HG03103 (cell line): ENCODE measurements around the gene JOSD1.

Source experiments
- ATAC-seq: cut with Tn5 transposase; IDR thresholded peaks from one replicate; pipeline ENCODE4 v1.9.1; 2021; ENCODE audit warnings: low read depth; ENCODE audit not compliant: unreplicated experiment

The JOSD1 gene

GRCh38 chr22:38733724-38734381 lies 33.1 kb upstream of the JOSD1 start:
- no peak for ATAC-seq

- ATAC-seq = no peak
Observed at GRCh38 chr22:38733329-38733723, 32.6 kb upstream of the JOSD1 start.

- no peak for ATAC-seq
Observed at GRCh38 chr22:38732251-38732815, 31.6 kb upstream of the JOSD1 start.

DNA sequence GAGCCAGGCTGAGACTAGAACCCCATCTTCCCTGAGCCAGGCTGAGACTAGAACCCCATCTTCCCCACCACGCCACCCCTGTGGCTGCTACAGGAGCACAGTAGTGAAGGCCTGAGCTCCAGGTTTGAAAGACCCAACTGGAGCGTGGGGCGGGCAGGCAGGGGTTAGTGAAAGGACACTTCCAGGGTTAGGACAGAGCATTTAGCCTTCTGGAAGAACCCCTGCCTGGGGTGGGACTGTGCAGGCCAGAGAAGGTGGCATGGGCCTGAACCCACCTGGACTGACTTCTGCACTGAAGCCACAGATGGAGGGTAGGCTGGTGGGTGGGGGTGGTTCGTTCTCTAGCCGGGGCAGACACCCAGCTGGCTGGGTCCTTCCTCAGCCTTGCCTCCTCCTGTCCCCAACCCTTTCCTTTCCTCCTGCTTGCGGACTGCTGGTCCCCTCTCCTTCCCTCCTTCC lies 31.0 kb upstream of the JOSD1 start:
- ATAC-seq = no peak

GRCh38 chr22:38730411-38730871 lies 29.7 kb upstream of the JOSD1 start:
- no peak for ATAC-seq

DNA sequence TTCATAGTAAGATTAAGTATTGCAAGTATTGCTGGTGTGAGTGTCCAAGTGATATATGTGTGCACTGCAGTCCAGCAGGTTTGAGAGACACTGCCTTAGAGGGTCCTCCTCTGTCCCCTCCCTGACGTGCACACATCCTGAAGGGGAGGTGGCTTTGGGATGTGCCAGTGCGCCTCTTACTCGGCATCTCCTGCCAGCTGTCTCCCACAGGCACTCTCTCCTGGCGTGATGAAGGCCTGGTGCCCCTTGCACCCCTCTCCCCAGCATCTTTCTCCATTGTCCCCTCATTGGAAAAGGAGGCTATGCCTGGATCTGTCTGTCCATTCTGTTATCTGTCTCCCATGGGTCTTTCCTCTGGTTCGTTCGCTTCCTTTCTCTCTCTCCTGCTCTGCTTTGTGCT lies 29.2 kb upstream of the JOSD1 start:
- ATAC-seq = no peak

- no peak for ATAC-seq
Observed at GRCh38 chr22:38728871-38729796, 28.4 kb upstream of the JOSD1 start.

DNA sequence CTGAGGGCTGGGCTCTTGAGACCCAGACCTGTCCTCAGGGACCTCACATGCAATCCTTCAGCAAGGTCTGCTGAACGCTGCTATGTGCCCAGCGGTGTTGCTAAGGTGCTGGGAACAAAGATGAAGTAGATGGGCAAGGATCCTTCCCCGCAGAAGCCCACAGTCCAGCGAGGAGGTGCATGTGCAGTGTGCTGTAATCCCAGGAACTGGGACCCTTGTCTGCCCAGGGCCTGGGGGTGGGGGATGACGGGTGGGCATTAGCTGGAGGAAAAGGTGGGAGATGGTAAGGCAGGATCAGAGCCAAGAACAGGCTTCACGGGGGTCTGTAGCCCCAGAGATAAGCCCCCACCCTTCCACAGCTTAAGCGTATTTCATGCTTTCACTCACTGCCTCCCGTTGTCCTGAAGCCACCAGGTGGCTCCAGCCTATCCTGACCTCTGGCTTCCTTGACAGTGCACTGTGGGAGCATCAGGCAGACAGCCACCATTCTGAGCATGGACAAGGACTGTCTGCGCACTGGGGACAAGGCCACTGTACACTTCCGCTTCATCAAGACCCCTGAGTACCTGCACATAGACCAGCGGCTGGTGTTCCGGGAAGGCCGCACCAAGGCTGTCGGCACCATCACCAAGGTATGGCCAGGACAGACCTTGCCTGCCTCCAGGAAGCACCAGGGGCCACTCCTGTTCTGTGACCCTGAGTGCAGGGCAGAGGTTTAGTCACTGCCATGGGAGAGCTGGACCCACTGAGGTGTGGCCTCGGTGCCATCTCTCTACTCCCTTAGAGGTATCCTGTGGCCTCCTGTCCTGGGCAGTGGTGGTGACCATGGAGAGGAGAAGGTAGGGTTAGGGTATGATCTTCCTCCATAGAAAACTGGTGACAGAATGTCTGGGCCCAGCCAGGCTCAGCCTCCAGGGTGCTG lies 27.0 kb upstream of the JOSD1 start:
- no peak for ATAC-seq

GRCh38 chr22:38727123-38727522 lies 26.4 kb upstream of the JOSD1 start:
- ATAC-seq = no peak

DNA sequence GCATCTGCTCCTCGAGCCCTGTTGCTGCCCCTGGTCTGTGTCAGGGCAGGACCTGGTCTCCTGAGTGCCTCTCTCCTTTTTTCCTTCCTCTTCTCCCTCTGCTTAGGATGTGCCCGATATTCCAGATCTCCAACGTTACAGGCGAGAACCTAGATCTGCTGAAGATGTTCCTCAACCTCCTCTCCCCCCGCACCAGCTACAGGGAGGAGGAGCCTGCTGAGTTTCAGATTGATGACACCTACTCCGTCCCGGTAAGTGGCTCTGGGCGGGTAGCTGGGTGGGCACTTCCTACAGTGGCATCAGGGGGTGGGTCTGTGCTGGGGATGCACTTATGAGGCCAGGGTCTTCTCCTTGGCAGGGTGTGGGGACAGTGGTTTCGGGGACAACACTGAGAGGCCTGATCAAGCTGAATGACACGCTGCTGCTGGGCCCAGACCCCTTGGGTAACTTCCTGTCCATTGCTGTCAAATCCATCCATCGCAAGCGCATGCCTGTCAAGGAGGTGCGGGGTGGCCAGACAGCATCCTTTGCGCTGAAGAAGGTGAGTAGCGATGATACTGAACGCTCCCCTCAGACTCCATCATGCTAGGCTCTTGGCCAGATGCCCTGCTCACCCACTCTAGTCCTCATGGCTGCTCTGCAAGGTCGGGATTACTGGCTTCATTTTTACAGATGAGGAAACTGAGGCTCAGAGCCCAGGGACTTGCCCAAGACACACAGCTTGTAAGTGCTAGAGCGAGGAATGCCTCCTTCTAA lies 25.3 kb upstream of the JOSD1 start:
- ATAC-seq = no peak

DNA sequence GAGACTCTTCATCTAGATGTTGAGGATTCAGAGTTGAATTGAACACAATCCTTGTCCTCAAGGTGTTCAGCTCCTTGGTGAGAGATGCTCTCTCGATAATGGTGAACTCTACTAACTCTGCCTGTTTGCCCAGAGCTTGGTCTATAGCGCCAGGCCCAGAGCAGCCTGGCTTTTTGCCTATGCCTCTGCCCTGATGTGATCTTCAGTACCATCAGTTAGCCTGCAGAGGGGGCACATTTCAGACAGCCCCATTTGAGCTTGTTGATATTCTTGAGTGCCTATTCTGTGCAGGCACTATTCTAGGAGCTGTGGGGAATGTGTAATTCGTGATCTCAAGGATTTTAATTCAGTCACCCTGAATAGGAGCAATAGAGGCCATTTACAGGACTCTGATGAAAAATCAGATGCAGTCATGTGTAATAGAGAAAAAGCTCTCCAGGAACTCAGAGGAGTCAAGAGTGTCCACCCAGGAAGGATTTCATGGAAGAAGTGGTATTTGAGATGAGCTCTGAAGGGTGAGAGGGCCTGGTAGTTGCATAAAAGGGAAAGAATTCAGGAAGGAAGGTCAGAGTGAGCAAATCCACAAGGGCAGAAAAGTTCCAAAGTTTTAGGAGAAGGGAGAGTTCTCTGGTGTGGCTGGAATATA lies 24.3 kb upstream of the JOSD1 start:
- no peak for ATAC-seq

DNA sequence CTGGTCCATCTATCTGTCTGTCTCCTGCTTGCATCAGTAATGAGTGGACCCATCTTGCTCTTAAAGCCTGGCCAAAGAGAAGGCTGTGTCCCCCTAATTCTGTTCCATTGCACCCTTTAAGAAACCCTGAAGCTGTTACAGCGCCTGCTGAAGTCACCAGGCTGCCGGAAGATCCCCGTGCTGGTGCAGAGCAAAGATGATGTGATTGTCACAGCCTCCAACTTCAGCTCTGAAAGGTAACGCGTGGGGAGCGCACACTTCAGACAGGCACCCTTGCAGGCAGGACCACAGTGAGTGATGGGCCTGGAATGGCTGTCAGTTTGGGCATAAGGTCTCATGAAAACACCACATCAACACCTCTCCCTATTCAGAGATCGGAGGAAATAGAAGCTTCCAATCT lies 23.4 kb upstream of the JOSD1 start:
- no peak for ATAC-seq

GRCh38 chr22:38721551-38721950 lies 20.8 kb upstream of the JOSD1 start:
- ATAC-seq = no peak

GRCh38 chr22:38720350-38720749 lies 19.6 kb upstream of the JOSD1 start:
- ATAC-seq = no peak

DNA sequence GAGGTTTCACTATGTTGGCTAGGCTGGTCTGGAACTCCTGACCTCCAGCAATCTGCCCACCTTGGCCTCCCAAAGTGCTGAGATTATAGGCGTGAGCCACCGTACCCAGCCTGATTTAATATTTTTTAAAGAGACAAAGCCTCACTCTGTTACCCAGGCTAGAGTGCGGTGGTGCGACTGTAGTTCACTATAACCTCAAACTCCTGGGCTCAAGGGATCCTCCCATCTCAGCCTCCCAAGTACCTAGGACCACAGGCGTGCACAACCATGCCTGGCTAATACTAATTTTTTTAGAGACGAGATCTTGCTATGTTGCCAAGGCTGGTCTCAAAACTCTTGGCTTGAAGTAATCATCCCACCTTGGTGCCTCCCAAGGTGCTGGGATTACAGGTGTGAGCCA lies 18.5 kb upstream of the JOSD1 start:
- ATAC-seq = no peak

DNA sequence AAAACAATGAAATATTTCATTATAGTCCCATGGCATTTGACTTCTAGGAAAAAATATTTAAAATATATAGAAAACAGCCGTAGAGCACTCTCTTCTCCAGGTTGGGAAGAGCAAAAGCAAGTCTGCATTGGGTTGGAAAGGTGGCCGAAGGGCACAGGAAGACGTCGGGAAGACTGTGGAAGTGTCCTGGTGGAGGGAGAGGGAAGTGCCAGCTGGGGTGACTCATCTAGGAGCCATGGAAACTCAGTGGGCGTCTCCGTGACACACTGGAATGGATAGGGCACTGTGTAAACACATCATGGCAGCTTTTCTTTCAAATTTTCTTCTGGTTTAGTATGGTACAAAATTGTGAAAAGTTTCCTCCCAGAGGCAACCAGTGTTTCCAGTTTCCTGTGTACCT lies 17.7 kb upstream of the JOSD1 start:
- no peak for ATAC-seq

DNA sequence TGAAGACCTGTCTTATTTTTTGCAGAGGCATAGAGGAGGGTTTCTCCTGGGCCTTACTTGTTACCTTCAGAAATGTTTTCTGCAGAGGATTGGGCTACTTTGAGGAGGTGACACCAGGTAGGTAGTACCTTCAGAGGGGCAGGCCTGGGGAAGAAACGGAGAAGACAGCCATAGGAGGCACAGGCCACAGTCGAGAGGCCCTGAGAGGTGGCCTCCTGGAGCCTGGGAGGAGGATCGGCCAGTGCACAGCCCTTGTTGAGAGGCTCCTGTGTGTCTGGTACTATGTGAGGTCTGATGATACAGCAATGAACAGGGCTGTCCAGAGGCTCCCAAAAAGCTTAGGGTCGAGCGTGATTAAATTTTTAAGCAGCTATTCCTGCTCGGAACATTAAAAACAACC lies 16.5 kb upstream of the JOSD1 start:
- ATAC-seq = no peak

DNA sequence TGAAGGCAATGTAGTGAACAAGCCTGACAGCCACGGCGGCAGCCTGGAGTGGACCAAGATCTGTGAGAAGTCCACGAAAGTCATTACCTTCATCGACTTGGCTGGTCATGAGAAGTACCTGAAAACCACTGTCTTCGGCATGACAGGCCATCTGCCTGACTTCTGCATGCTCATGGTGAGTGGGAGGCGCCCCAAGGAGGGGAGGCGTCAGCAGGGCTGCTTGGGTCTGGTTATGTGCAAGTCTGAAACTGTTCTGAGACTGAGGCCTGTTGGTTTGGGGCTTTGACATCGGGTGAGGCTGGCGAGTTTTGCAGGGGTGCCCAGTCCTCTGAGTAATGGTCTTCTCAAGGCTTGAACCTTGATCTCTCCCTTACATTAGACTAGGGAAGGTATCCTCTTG lies 16.1 kb upstream of the JOSD1 start:
- no peak for ATAC-seq

DNA sequence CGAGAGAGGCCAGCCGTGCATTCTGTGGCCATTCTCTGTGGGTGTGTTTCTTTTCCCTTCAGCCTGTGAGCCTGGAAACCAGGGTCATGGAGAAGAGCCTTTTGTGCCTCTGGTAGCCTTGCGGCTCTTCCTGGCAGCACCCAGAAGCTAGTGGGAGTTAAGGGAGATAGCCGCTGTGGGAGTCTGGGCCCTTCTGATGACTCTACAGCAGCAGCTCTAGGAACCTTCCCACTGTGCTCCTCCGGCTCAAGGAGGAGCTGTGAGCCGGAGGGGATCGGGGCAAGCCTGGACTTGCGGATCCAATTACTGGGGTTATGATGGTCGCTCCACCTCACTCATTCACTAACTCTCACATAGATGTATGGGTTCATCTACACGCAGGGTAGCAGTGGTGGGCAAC lies 15.5 kb upstream of the JOSD1 start:
- ATAC-seq = no peak
